ENCODE data around the gene CARMIL1. TPM values are rescaled to one million over a fixed set of nuclear protein-coding genes. Genes with fewer than 3 reads are reported as not detected.

Gene CARMIL1
- total RNA-seq, 1 donor from 2014 or later: 10.3 TPM

DNA sequence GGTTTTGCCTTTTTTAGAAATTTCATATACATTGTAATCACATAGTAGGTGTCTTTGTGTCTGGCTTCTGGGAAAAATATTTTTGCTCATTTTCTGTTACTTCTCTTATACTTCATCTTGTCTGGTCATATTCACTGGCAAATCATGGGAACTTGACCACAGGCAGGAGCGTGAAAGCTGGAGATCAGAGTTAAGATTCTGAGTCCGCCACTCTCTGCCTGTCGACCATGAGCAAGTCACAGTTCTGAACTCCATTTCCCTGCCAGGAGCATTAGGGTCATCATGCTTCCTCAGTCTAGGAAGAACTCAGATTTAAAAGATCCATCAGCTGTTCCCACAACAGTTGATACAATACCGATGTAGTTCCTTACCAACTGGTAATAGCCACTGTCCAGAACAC lies 360.5 kb downstream of the CARMIL1 start:
- DNase-seq (ENCODE audit: low spot score): no peak

DNA sequence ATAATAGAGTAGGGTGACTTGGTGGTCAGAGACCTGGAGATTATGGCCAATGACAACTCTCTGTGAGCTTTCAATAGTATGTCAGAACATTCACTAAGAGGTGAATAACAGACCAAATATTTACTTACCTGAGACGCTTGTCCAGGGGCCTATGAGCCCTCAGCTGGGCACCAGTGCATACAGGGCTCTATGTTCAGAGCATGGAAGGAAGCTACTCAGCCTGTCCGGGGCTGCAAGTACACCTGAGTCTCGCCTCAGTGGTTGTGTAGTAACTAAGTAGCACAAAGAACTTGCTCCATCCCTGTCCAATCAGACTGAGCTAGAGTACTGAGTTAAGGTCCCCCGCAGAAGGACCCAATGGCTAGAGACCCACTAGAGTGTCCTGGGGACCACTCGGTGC lies 361.3 kb downstream of the CARMIL1 start:
- DNase-seq (ENCODE audit: low spot score): no peak

DNA sequence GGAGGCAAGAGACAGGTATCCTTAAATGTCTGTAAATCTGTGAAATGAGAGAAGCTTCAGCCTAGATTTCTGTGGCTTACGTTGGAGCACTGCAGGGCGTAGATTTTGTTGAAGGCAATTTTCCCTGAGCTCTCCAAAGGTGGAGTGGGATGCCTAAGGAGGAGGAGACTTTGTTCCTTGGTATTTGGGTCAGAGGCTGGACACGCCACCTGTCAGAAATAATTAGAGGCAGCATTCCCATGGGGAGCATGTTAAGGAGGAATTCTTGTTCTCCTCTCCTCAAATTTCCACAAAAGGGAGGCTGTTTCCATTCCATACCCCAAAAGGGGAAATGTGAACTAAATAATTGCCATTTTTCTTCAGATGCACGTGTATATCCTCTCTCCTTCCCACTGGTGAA lies 361.7 kb downstream of the CARMIL1 start:
- no peak for DNase-seq (ENCODE audit: low spot score)

DNA sequence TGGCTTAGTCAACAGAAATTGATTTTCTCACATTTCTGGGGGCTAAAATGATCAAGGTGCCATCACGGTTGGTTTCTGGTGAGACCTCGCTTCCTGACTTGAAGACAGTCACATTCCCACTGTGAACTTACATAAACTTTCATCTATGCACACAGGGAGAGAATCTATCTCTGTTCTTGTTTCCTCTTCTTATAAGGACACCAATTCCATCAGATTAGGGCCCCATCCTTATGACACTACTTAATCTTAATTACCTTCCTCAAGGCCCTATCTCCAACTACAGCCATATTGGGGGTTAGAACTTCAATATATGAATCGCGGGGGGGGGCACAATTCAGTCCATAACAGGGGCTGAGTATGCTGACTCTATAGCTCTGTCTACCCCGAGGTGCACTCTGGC lies 362.2 kb downstream of the CARMIL1 start:
- DNase-seq (ENCODE audit: low spot score): no peak

DNA sequence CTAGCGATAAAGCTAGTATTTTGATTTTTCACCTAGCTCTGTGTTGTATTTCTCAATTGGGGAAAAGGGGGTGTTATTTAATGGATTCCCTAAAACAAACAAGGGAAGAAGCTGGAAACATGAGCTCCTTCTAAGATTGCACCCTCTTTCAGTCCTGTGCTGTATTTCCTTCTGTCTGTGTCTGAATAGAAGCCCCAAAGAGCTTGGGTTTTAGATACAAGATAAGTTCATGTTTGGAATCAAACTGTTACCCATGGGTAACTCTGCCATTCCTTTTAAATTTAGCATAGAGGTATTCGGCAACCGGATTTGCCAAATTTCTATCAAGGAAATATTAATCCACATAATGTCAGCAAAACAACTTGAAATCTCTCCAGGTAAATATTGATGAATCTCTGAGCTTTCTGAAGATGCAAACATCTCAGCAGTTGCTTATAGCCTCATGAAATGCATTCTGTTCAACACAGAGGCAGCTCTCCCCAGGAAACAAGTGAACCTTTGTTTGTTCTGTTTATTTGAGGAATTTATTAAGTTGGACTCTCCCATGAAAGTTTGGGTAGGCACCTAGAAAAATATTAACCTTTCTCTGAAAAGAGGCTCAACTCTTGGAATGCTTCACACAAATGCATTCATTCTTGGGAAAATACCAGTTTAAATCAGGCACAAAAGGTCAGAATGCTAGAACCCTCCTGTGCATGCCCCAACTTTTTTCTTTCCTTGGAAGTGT lies 362.9 kb downstream of the CARMIL1 start:
- no peak for DNase-seq (ENCODE audit: low spot score)

DNA sequence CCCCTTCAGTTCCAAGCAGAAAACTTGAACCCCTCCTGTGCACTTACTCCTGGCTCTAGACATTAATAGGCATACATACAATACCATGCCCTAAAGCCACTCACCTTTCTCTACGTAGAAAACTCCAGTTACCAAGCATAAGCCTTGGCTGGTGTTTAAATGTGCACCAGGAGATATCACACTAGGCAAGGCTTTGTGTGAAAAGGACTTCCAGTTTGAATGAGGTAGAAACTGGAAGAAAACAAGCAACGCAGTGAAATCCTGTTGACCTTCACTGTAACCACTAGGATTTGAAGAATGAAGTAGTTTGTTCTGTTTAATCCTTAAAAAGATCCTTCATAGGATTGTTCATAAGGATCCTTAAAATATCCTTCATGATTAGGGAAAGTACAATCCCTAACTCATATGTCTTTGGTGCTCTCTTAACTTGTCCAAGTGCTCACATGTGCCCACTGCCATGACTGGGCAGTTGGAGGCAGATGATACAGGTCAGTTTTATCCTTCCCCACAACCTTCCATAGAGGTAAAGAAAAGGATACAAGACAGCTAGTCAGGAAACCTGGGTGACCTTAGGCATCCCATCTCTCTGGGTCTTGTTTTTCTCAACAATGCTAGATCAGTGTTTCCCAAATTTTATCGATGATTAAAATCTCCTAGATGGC lies 363.6 kb downstream of the CARMIL1 start:
- DNase-seq (ENCODE audit: low spot score): no peak

DNA sequence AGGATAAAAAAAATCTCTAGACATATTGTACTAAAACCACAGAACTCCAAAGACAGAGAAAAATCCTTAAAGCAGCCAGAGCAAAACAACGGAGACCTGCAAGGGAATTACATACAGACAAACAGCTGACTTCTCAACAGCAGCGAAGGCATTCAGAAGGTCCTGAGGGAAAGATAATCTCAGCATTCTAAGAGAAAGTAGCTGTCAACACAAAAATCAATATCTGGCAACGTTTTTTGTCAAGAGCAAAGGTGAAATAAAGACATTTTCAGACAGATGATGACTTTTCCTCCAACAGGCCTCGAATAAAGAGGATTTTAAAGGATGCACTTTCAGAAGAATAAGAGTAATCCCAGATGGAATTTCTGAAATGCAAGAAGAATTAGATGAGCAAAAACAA lies 366.7 kb downstream of the CARMIL1 start:
- no peak for DNase-seq (ENCODE audit: low spot score)

DNA sequence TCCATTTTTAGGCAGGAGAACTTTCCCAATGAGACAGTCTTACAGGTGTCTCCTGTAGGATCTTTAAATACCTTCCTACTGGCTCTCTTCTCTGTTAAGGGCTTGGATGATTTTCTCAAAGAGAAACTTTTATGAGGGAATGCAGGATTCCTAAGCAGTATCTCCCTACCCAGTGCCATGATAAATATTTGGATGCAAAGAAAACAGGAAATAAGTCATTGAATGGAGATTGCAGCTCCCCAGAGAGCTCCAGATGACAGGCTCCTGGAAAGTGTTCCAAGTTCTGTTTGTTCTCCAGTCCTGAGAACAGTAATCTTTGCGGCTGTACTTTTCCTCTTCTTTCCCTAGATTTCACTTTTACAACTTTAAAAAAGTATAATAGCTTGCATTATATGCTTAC lies 370.4 kb downstream of the CARMIL1 start:
- no peak for DNase-seq (ENCODE audit: low spot score)

DNA sequence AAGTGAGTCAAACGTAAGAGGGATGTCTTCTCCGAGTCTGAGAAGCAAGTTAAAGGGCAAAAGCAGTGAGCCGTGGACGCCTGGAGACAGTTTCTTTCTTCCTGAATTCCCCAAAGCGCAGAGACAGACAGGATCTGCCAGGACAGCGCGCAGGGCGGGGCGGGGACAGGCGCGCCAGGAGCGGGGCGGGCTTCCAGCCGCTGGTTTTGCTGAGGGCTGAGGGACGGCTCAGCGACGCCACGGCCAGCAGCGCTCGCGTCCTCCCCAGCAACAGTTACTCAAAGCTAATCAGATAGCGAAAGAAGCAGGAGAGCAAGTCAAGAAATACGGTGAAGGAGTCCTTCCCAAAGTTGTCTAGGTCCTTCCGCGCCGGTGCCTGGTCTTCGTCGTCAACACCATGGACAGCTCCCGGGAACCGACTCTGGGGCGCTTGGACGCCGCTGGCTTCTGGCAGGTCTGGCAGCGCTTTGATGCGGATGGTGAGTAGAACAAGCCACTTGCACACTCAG lies 372.9 kb downstream of the CARMIL1 start, which contains the start of gene SCGN:
Gene SCGN, plus strand, starts transcription at position 209 of the 509 bp plus-strand sequence. Its CDS starts 189 bp downstream, at position 398.
- DNase-seq (ENCODE audit: low spot score): no peak

DNA sequence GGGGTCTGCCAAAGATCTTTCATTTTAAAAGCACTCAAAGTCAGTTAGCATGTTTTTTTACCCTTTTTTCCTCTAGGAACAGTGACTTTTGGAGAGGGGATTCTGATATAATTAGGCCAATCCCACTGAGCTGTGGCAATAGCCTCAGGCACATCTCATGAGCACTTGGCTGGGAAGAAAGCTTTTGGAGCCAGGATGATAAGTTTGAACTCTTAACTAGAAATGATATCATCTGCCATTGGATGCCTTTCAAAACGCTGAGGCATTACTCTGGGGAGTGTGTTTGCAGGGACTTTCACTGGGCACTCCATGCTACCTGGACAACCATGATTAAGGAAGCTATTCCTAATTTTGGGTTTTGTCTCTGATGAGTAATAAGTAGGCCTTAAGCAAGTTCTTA lies 376.5 kb downstream of the CARMIL1 start:
- no peak for DNase-seq (ENCODE audit: low spot score)

DNA sequence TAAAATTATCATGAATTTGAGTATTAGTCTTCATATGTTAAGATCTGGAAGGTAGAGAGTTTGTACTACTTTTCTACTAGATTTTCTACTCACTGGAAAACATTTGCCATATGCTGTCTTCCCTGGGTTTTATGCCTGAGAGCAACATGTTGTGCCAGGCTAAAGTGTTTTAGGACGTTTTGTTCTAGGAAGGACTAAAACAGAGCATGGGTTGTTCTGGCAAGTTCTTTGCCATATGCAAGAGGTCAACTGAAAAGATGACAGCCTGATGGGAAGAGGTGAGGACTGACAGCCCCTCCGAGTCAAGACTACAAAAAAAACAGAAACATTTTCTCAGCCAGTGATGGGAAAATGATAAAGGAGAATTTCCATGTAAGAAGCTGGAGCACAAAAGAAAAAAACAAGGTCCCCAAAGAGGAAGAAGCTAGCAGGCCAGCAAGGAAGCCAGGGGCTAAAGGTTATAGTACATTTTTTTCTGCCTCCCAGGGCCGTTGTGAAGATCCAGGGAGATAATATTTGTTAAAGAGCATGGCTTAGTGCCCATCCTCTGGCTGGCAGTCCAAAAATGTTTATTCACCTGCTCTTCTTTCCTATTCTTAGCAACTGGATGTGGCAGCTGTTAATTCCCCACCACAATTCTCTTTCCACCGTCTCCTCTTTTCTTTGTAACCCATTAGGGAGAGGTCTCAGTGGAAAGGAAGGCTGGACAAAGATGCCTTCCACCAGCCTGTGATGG lies 380.6 kb downstream of the CARMIL1 start:
- no peak for DNase-seq (ENCODE audit: low spot score)

DNA sequence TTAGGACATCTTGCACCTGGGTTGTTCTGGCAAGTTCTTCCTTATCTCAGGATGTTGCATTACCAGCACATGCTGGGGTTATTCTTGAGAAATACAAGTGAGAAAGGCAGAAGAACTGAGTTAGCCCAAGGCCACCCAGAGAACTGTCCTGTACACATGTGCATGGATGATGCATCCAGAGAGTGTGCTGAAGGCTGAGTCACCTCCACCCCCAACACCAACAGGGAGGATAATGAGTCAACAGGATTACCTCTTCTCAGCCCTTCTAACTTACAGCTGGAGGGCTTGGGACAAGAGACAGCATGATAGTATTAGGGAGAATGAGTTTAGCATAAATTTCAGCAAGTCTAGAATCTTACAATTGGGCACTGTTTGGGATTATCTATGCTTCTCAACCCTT lies 381.3 kb downstream of the CARMIL1 start:
- DNase-seq (ENCODE audit: low spot score): no peak

DNA sequence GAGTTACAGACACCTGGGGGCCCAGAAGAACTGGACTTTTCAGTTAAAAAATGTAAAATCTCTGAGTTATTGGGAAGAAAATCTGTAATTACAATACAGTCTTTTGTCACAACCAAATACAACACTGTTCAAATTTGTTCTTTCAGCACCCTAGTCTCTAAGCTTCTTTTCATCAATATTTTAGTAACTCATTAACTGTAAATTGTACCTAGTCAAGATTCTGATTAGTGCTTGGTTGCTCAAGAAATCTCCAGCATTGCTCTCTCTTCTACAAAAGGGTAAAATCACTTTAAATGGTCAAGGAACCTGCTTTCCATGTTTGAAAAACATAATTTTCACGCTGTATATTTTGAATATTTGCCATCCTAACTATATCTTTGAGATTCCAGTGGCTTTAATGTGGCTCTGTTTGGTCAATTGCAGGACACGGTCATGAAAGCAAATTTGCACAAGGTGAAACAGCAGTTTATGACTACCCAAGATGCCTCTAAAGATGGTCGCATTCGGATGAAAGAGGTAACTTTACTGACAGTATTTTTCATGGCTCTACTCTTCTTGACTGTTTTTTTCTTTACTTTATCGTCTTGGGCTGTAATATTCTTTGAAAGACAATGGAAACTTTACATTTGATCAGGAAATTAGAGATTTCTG lies 382.1 kb downstream of the CARMIL1 start:
- DNase-seq (ENCODE audit: low spot score): no peak

DNA sequence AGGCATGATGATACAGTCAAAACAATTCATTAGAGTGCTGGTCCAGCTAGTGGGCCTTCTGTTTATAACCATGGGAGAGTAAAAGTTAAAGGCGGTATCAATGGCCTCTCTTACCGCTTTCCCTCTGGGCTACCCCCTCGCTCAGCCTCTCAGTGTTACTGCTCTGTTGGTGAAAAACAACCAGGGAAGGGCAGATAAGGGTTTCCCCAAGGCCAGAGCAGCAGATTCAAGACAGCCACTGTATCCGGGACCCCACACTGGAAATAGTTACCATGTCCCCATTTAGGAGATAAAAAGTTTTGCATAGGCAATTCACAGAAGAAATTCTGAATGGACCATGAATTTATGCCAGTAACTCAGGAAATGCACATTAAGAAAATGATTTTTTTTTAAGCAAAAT lies 386.3 kb downstream of the CARMIL1 start:
- DNase-seq (ENCODE audit: low spot score): no peak

DNA sequence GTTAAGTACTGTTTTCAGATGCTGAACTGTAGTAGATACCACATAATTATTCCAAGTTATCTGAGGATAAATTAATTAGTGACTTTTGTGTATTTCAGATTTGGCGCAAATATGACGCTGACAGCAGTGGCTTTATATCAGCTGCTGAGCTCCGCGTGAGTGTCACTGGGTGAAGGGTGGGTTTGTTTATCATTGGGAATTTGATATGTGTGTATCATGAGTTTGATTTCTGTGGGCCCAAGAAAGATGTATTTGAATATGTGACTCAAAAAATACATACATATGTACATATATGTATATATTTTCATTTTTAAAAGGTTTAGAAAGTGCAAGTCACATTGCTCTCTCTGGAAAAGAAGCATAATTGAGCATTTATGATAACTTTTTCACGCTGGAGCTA lies 390.2 kb downstream of the CARMIL1 start:
- no peak for DNase-seq (ENCODE audit: low spot score)

Measured in mesenteric fat pad (tissue), 1 donor.